Parathyroid adenoma (tissue), 2 donors: Measurements from ENCODE around the gene MPPE1.
"Not testable (repeated sequence)": the region's sequence is repeated elsewhere in the genome, so short reads cannot be mapped to it uniquely, and the experiment has no call there.

Experiments
- H2AFZ ChIP-seq: fragments of 300-600 bp; sonication (generic); one replicate; pipeline ENCODE4 v1.7.0; 2017; ENCODE audit warnings: antibody characterized with exemption, mild to moderate bottlenecking
- H3K27ac ChIP-seq: fragments of 300-600 bp; sonication (generic); one replicate; pipeline ENCODE4 v1.7.0; 2017
- H3K27me3 ChIP-seq: fragments of 300-600 bp; sonication (generic); one replicate; pipeline ENCODE4 v1.7.0; 2017; ENCODE audit warnings: low read length; ENCODE audit not compliant: control insufficient read depth, insufficient read depth
- H3K36me3 ChIP-seq: fragments of 300-600 bp; sonication (generic); one replicate; pipeline ENCODE4 v1.7.0; 2017; ENCODE audit warnings: low read length; ENCODE audit not compliant: control insufficient read depth, insufficient read depth
- H3K4me1 ChIP-seq: fragments of 300-600 bp; sonication (generic); one replicate; pipeline ENCODE4 v1.7.0; 2017; ENCODE audit warnings: control low read depth
- H3K4me2 ChIP-seq: fragments of 300-600 bp; sonication (generic); one replicate; pipeline ENCODE4 v1.7.0; 2017; ENCODE audit warnings: low read length
- H3K4me3 ChIP-seq: fragments of 300-600 bp; sonication (generic); one replicate; pipeline ENCODE4 v1.7.0; 2017; ENCODE audit warnings: low read depth, low read length
- H3K79me2 ChIP-seq: fragments of 300-600 bp; sonication (generic); one replicate; pipeline ENCODE4 v1.7.0; 2017; ENCODE audit warnings: control low read depth
- H3K9ac ChIP-seq: fragments of 300-600 bp; sonication (generic); one replicate; pipeline ENCODE4 v1.7.0; 2017; ENCODE audit warnings: mild to moderate bottlenecking
- H3K9me3 ChIP-seq: fragments of 300-600 bp; sonication (generic); one replicate; pipeline ENCODE4 v1.7.0; 2017; ENCODE audit warnings: low read length; ENCODE audit not compliant: control insufficient read depth
- CTCF ChIP-seq: fragments of 300-600 bp; sonication (generic); IDR thresholded peaks from one replicate; pipeline ENCODE4 v1.7.0; 2017; ENCODE audit warnings: antibody characterized with exemption, mild to moderate bottlenecking
- donor health status: primary hyperparathyroidism.

Gene MPPE1

GRCh38 chr18:11902522-11903292 is 5.4 kb downstream of the MPPE1 start:
- Histone ChIP-seq H3K36me3 (no peaks in the 10 kb centered on the region), H3K4me2 (no peak overlapping the region), H3K4me1 (peaks cover 4% of the 10 kb centered on the region), H3K4me3 (no peak overlapping the region), H3K9ac (no peak overlapping the region), H3K27me3 (no peaks in the 10 kb centered on the region), H3K9me3 (no peaks in the 10 kb centered on the region), H2AFZ (no peak overlapping the region), H3K79me2 (no peaks in the 10 kb centered on the region), H3K27ac (no peak overlapping the region)
- TF ChIP-seq CTCF: no peak

- no peaks in the 10 kb centered on the region for H3K27me3 ChIP-seq
- no peaks in the 10 kb centered on the region for H3K4me1 ChIP-seq
- H3K27ac ChIP-seq: no peak overlapping the region
- H3K79me2 ChIP-seq: no peaks in the 10 kb centered on the region
- TF ChIP-seq CTCF: no peak
- H3K9me3 ChIP-seq: no peaks in the 10 kb centered on the region
- no peaks in the 10 kb centered on the region for H3K36me3 ChIP-seq
- H3K4me3 ChIP-seq: no peak overlapping the region
- no peak overlapping the region for H3K4me2 ChIP-seq
- no peak overlapping the region for H3K9ac ChIP-seq
- H2AFZ ChIP-seq: no peak overlapping the region
Measured at GRCh38 chr18:11901826-11902438, 6.2 kb downstream of the MPPE1 start.

- Histone ChIP-seq H3K36me3 (no peaks in the 10 kb centered on the region), H2AFZ (no peak overlapping the region), H3K27me3 (no peaks in the 10 kb centered on the region), H3K27ac (no peak overlapping the region), H3K79me2 (no peaks in the 10 kb centered on the region), H3K4me2 (no peak overlapping the region), H3K9ac (no peak overlapping the region), H3K9me3 (no peaks in the 10 kb centered on the region), H3K4me1 (no peaks in the 10 kb centered on the region), H3K4me3 (no peak overlapping the region)
- no peak for TF ChIP-seq CTCF
Measured at GRCh38 chr18:11899063-11899462, 9.1 kb downstream of the MPPE1 start.

GRCh38 chr18:11897781-11898180 is 10.3 kb downstream of the MPPE1 start:
- Histone ChIP-seq H3K4me1 (no peaks in the 10 kb centered on the region), H3K4me2 (no peak overlapping the region), H3K27ac (no peak overlapping the region), H3K9ac (no peak overlapping the region), H3K9me3 (no peaks in the 10 kb centered on the region), H3K4me3 (no peak overlapping the region), H2AFZ (no peak overlapping the region), H3K27me3 (no peaks in the 10 kb centered on the region), H3K36me3 (no peaks in the 10 kb centered on the region), H3K79me2 (no peaks in the 10 kb centered on the region)
- no peak for TF ChIP-seq CTCF

GRCh38 chr18:11892438-11892837 is 15.7 kb downstream of the MPPE1 start:
- H3K36me3 ChIP-seq, H3K79me2 ChIP-seq: not testable (repeated sequence)

More at GRCh38 chr18:11892438-11892837, 15.7 kb downstream of the MPPE1 start:
- not testable (repeated sequence) for H3K4me2 ChIP-seq, H3K9me3 ChIP-seq, H2AFZ ChIP-seq, H3K4me3 ChIP-seq, H3K27ac ChIP-seq, H3K4me1 ChIP-seq, H3K9ac ChIP-seq, H3K27me3 ChIP-seq
